ENCODE data around the gene LSM14A. TPM values are rescaled to one million over a fixed set of nuclear protein-coding genes. Genes with fewer than 3 reads are reported as not detected.

The LSM14A gene
- total and polyA plus RNA-seq, 2 of the 13 experiments (the other 11 are each of a cell fraction or from before 2014, with no cell fraction given): 77.0 to 83.6 TPM

GRCh38 chr19:34171877-34172660 lies at the start of gene LSM14A (continued):
- TF ChIP-seq, protein P1, sequence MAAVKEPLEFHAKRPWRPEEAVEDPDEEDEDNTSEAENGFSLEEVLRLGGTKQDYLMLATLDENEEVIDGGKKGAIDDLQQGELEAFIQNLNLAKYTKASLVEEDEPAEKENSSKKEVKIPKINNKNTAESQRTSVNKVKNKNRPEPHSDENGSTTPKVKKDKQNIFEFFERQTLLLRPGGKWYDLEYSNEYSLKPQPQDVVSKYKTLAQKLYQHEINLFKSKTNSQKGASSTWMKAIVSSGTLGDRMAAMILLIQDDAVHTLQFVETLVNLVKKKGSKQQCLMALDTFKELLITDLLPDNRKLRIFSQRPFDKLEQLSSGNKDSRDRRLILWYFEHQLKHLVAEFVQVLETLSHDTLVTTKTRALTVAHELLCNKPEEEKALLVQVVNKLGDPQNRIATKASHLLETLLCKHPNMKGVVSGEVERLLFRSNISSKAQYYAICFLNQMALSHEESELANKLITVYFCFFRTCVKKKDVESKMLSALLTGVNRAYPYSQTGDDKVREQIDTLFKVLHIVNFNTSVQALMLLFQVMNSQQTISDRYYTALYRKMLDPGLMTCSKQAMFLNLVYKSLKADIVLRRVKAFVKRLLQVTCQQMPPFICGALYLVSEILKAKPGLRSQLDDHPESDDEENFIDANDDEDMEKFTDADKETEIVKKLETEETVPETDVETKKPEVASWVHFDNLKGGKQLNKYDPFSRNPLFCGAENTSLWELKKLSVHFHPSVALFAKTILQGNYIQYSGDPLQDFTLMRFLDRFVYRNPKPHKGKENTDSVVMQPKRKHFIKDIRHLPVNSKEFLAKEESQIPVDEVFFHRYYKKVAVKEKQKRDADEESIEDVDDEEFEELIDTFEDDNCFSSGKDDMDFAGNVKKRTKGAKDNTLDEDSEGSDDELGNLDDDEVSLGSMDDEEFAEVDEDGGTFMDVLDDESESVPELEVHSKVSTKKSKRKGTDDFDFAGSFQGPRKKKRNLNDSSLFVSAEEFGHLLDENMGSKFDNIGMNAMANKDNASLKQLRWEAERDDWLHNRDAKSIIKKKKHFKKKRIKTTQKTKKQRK (IDR thresholded peaks at IDR 0.05; ENCODE audit: low read length): no peak
- TF ChIP-seq KLF9 (CRISPR knock-in tag; IDR thresholded peaks at IDR 0.05; ENCODE audit: low read depth) (no peak), ZNF629 (CRISPR knock-in tag; conservative IDR thresholded peaks at IDR 0.05) (no peak), ZNF597 (CRISPR knock-in tag; IDR thresholded peaks at IDR 0.05) (no peak), RARG (CRISPR knock-in tag; IDR thresholded peaks at IDR 0.05; ENCODE audit: low read depth) (no peak), BCL6 (CRISPR knock-in tag; IDR thresholded peaks at IDR 0.05) (0 out of 2 replicates have a peak, but pooled peaks have one; percentile 7), ZNF558 (CRISPR knock-in tag; IDR thresholded peaks at IDR 0.05; ENCODE audit: borderline replicate concordance) (peak; percentile 68; the same call in 1 of the 2 replicates), ZNF543 (CRISPR knock-in tag; IDR thresholded peaks at IDR 0.05) (no peak), ZNF749 (CRISPR knock-in tag; IDR thresholded peaks at IDR 0.05; ENCODE audit: borderline replicate concordance) (no peak), PHF5A (CRISPR knock-in tag; IDR thresholded peaks at IDR 0.05; ENCODE audit: low read depth, unreplicated experiment) (no peak), ZNF775 (CRISPR knock-in tag; IDR thresholded peaks at IDR 0.05; ENCODE audit: borderline replicate concordance) (no peak), ZNF784 (CRISPR knock-in tag; IDR thresholded peaks at IDR 0.05; ENCODE audit: borderline replicate concordance) (peak; percentile 51; the same call in 1 of the 2 replicates), ZNF256 (CRISPR knock-in tag; conservative IDR thresholded peaks at IDR 0.05) (0 out of 2 replicates have a peak, but pooled peaks have one; percentile 58), GATA4 (IDR thresholded peaks at IDR 0.05; ENCODE audit: borderline replicate concordance, low read depth) (no peak), TBX3 (IDR thresholded peaks at IDR 0.05; ENCODE audit: borderline replicate concordance) (no peak), ZNF18 (CRISPR knock-in tag; IDR thresholded peaks at IDR 0.05; ENCODE audit: insufficient replicate concordance) (peak; percentile 36), IKZF4 (CRISPR knock-in tag; IDR thresholded peaks at IDR 0.05; ENCODE audit: borderline replicate concordance, low read depth, not compliant biosample characterization) (peak; percentile 35), DRAP1 (CRISPR knock-in tag; IDR thresholded peaks at IDR 0.05) (no peak), ZNF644 (CRISPR knock-in tag; IDR thresholded peaks at IDR 0.05; ENCODE audit: low read depth) (no peak; the same call in 1 of the 2 replicates)
- TF ChIP-seq, protein P2, sequence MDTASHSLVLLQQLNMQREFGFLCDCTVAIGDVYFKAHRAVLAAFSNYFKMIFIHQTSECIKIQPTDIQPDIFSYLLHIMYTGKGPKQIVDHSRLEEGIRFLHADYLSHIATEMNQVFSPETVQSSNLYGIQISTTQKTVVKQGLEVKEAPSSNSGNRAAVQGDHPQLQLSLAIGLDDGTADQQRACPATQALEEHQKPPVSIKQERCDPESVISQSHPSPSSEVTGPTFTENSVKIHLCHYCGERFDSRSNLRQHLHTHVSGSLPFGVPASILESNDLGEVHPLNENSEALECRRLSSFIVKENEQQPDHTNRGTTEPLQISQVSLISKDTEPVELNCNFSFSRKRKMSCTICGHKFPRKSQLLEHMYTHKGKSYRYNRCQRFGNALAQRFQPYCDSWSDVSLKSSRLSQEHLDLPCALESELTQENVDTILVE (CRISPR knock-in tag; IDR thresholded peaks at IDR 0.05): peak; percentile 29; the same call in 1 of the 2 replicates
